ENCODE data around the gene PRH2. TPM values are rescaled to one million over a fixed set of nuclear protein-coding genes. Genes with fewer than 3 reads are reported as not detected.

PRH2 gene
- total RNA-seq, 1 experiment from 2014 or later: not detected

DNA sequence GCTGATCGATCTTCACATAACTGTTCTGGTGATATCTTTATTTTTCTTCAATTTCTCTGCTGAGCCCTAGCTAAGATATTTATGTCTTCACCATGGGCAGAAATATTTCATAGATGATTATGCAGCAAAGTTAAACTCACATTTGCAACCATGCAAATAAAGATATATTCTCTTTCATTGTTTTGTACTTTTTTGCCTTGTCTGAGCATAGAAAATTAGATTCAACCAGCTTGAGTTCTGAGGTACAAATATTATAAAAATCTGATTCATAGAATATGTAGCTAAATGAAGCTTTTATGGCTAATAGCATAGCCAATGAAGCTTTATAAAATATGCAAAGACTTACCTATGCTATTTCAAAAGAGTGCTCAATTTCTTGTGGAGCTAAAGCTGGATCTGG lies 19.6 kb upstream of the PRH2 start, which contains the start of gene TAS2R13:
Gene TAS2R13 (minus strand): TSS at position 101 of the 400 bp plus-strand sequence. CDS start 264 bp downstream, outside the sequence.
- Histone ChIP-seq H3K4me3 (no peak within 1 kb of the TSS), H3K4me2 (no peak within 1 kb of the TSS), H3K36me3 (ENCODE audit: low read depth) (no peaks in the 10 kb centered on the region), H2AFZ (no peak within 1 kb of the TSS), H3K4me1 (replicated peaks; ENCODE audit: insufficient read depth) (no peaks in the 10 kb centered on the region), H3K27ac (no peak within 1 kb of the TSS), H3K9me2 (ENCODE audit: insufficient read depth) (no peaks in the 10 kb centered on the region), H4K20me1 (ENCODE audit: insufficient read depth) (no peaks in the 10 kb centered on the region), H3K9me3 (ENCODE audit: insufficient read depth, low read depth) (no peaks in the 10 kb centered on the region), H3K79me2 (ENCODE audit: low read depth) (no peaks in the 10 kb centered on the region), H3F3A (ENCODE audit: insufficient read depth, low read depth) (no peaks in the 10 kb centered on the region), H3K27me3 (ENCODE audit: insufficient read depth, low read depth) (no peaks in the 10 kb centered on the region)
- CTCF ChIA-PET: no interaction called here
- TF ChIP-seq CTCF (conservative IDR thresholded peaks at IDR 0.05) (no peak), EZH2 (IDR thresholded peaks at IDR 0.05; ENCODE audit: low read depth) (no peak)
- no TSS peak for BruUV-seq (replicated peaks)
- no peak for DNase-seq
- intact Hi-C loops (cut with micrococcal nuclease; ENCODE audit: unreplicated experiment): no loop called here
- POLR2A ChIA-PET (ENCODE audit: unreplicated experiment): interaction anchor here (0.6 kb wide), 1 partner anchor 28 kb away, joined by 3 read pairs; no protein-coding TSS in a partner anchor

- Histone ChIP-seq H3K4me1 (replicated peaks; ENCODE audit: insufficient read depth) (no peaks in the 10 kb centered on the region), H3K4me3 (no peak overlapping the region), H3K36me3 (ENCODE audit: low read depth) (no peaks in the 10 kb centered on the region), H3K27ac (no peak overlapping the region), H3K9me2 (ENCODE audit: insufficient read depth) (no peaks in the 10 kb centered on the region), H3K9me3 (ENCODE audit: insufficient read depth, low read depth) (no peaks in the 10 kb centered on the region), H3K4me2 (no peak overlapping the region), H3F3A (ENCODE audit: insufficient read depth, low read depth) (no peaks in the 10 kb centered on the region), H3K79me2 (ENCODE audit: low read depth) (no peaks in the 10 kb centered on the region), H3K27me3 (ENCODE audit: insufficient read depth, low read depth) (no peaks in the 10 kb centered on the region), H4K20me1 (ENCODE audit: insufficient read depth) (no peaks in the 10 kb centered on the region), H2AFZ (no peak overlapping the region)
- DNase-seq: no peak
- TF ChIP-seq CTCF (conservative IDR thresholded peaks at IDR 0.05) (no peak), EZH2 (IDR thresholded peaks at IDR 0.05; ENCODE audit: low read depth) (no peak)
- ChIA-PET CTCF (no interaction called here), POLR2A (ENCODE audit: unreplicated experiment) (no interaction called here)
- no TSS peak for BruUV-seq (replicated peaks)
- intact Hi-C loops (cut with micrococcal nuclease; ENCODE audit: unreplicated experiment): no loop called here
These were observed 18.7 kb upstream of the PRH2 start for GRCh38 chr12:10910380-10910779.

GRCh38 chr12:10919809-10920208 lies 9.2 kb upstream of the PRH2 start:
- Histone ChIP-seq H3K9me3 (ENCODE audit: insufficient read depth, low read depth) (no peaks in the 10 kb centered on the region), H3F3A (ENCODE audit: insufficient read depth, low read depth) (no peaks in the 10 kb centered on the region), H3K27me3 (ENCODE audit: insufficient read depth, low read depth) (no peaks in the 10 kb centered on the region), H3K27ac (no peak overlapping the region), H3K4me2 (no peak overlapping the region), H2AFZ (no peak overlapping the region), H3K4me3 (no peak overlapping the region), H3K79me2 (ENCODE audit: low read depth) (no peaks in the 10 kb centered on the region), H4K20me1 (ENCODE audit: insufficient read depth) (no peaks in the 10 kb centered on the region), H3K4me1 (replicated peaks; ENCODE audit: insufficient read depth) (no peaks in the 10 kb centered on the region), H3K36me3 (ENCODE audit: low read depth) (no peaks in the 10 kb centered on the region), H3K9me2 (ENCODE audit: insufficient read depth) (no peaks in the 10 kb centered on the region)
- BruUV-seq (replicated peaks): no TSS peak
- no peak for DNase-seq
- intact Hi-C loops (cut with micrococcal nuclease; ENCODE audit: unreplicated experiment): no loop called here
- TF ChIP-seq EZH2 (IDR thresholded peaks at IDR 0.05; ENCODE audit: low read depth) (no peak), CTCF (conservative IDR thresholded peaks at IDR 0.05) (no peak)
- ChIA-PET POLR2A (ENCODE audit: unreplicated experiment) (no interaction called here), CTCF (interaction anchor here (0.5 to 0.6 kb wide), 2 partner anchors 72 to 905 kb away, joined by 3 to 10 read pairs; no protein-coding TSS in a partner anchor)
